HepG2 (cell line): ENCODE data around the gene MRLN.

Source experiments
- CTCF ChIP-seq: sonication (generic); formaldehyde crosslinking; IDR thresholded peaks from 2 replicates; pipeline ENCODE4 v1.5.0; 2020; ENCODE audit warnings: mild to moderate bottlenecking, missing genetic modification reagents, moderate library complexity
- KDM4B ChIP-seq: sonication (generic); formaldehyde crosslinking; IDR thresholded peaks from 2 replicates; pipeline ENCODE4 v1.4.0; 2020; ENCODE audit warnings: missing genetic modification reagents
- ZNF776 ChIP-seq: sonication (generic); formaldehyde crosslinking; IDR thresholded peaks from 2 replicates; pipeline ENCODE4 v1.4.0; 2020; ENCODE audit warnings: mild to moderate bottlenecking, missing genetic modification reagents
- ZNF800 ChIP-seq: sonication (generic); formaldehyde crosslinking; IDR thresholded peaks from 2 replicates; pipeline ENCODE4 v1.4.0; 2020; ENCODE audit warnings: missing genetic modification reagents
- ZNF839 ChIP-seq: sonication (generic); formaldehyde crosslinking; IDR thresholded peaks from 2 replicates; pipeline ENCODE4 v1.4.0; 2020; ENCODE audit warnings: missing genetic modification reagents, mild to moderate bottlenecking, borderline replicate concordance

- TF ChIP-seq ZNF776: no peak
- TF ChIP-seq ZNF800 (CRISPR knock-in tag): no peak
- no peak for TF ChIP-seq ZNF839 (CRISPR knock-in tag)
- no peak for TF ChIP-seq CTCF (CRISPR knock-in tag)
- no peak for TF ChIP-seq KDM4B (CRISPR knock-in tag)
Measured at GRCh38 chr10:59735296-59735695, 18.0 kb downstream of the MRLN start.
